ENCODE results near the gene KCNC1.

KCNC1 gene

GRCh38 chr11:17734418-17734911, at the start of gene KCNC1:
Gene KCNC1, plus strand, starts transcription at chr11:17734781. Its CDS starts 1,222 bp downstream, at chr11:17736003.
- no peak for DNase-seq (ENCODE audit: low read depth)

GRCh38 chr11:17686231-17686980, 48.2 kb upstream of the KCNC1 start:
- no peak for DNase-seq (ENCODE audit: low read depth)

GRCh38 chr11:17687946-17688670, 46.5 kb upstream of the KCNC1 start:
- no peak for DNase-seq (ENCODE audit: low read depth)

- no peak for DNase-seq (ENCODE audit: low read depth)
These were observed 43.0 kb upstream of the KCNC1 start for GRCh38 chr11:17691550-17691949.

GRCh38 chr11:17691976-17692375, 42.6 kb upstream of the KCNC1 start:
- no peak for DNase-seq (ENCODE audit: low read depth)

GRCh38 chr11:17692931-17693330, 41.6 kb upstream of the KCNC1 start:
- no peak for DNase-seq (ENCODE audit: low read depth)

GRCh38 chr11:17693531-17693930, 41.0 kb upstream of the KCNC1 start:
- DNase-seq (ENCODE audit: low read depth), result no peak

GRCh38 chr11:17694494-17695110, 40.0 kb upstream of the KCNC1 start:
- no peak for DNase-seq (ENCODE audit: low read depth)

- no peak for DNase-seq (ENCODE audit: low read depth)
These were observed 38.8 kb upstream of the KCNC1 start for GRCh38 chr11:17695454-17696441.

- DNase-seq (ENCODE audit: low read depth), result no peak
These were observed 37.8 kb upstream of the KCNC1 start for GRCh38 chr11:17696741-17697140.

- DNase-seq (ENCODE audit: low read depth), result no peak
These were observed 37.2 kb upstream of the KCNC1 start for GRCh38 chr11:17697175-17697949.

- DNase-seq (ENCODE audit: low read depth), result no peak
These were observed 35.1 kb upstream of the KCNC1 start for GRCh38 chr11:17699147-17700114.

- no peak for DNase-seq (ENCODE audit: low read depth)
These were observed 33.6 kb upstream of the KCNC1 start for GRCh38 chr11:17700991-17701390.

- no peak for DNase-seq (ENCODE audit: low read depth)
These were observed 31.7 kb upstream of the KCNC1 start for GRCh38 chr11:17702876-17703275.

GRCh38 chr11:17703951-17704350, 30.6 kb upstream of the KCNC1 start:
- DNase-seq (ENCODE audit: low read depth), result no peak

- no peak for DNase-seq (ENCODE audit: low read depth)
These were observed 26.8 kb upstream of the KCNC1 start for GRCh38 chr11:17707830-17708229.

- DNase-seq (ENCODE audit: low read depth), result no peak
These were observed 22.7 kb upstream of the KCNC1 start for GRCh38 chr11:17711836-17712235.

- DNase-seq (ENCODE audit: low read depth), result no peak
These were observed 20.7 kb upstream of the KCNC1 start for GRCh38 chr11:17713851-17714250.

GRCh38 chr11:17714356-17714854, 20.2 kb upstream of the KCNC1 start:
- no peak for DNase-seq (ENCODE audit: low read depth)

All from fibroblast of the conjunctiva (primary cell).